HEK293 (cell line): Measurements from ENCODE around the gene GRM5.

ENCODE experiments used
- ATF2 ChIP-seq: fragments of 450-650 bp; formaldehyde crosslinking; IDR thresholded peaks from 2 replicates; pipeline ENCODE4 v1.5.1; 2016; ENCODE audit warnings: missing biosample characterization, missing genetic modification characterization, low read depth
- KLF10 ChIP-seq: fragments of 450-650 bp; IDR thresholded peaks from 2 replicates; pipeline ENCODE4 v1.5.1; 2018; ENCODE audit warnings: missing biosample characterization, mild to moderate bottlenecking, missing genetic modification characterization
- KLF16 ChIP-seq: fragments of 450-650 bp; formaldehyde crosslinking; IDR thresholded peaks from 2 replicates; pipeline ENCODE4 v1.5.1; 2017; ENCODE audit warnings: missing biosample characterization, missing genetic modification characterization
- MYNN ChIP-seq: fragments of 450-650 bp; formaldehyde crosslinking; IDR thresholded peaks from 2 replicates; pipeline ENCODE4 v1.5.1; 2016; ENCODE audit warnings: missing biosample characterization, missing genetic modification characterization, borderline replicate concordance
- SCRT2 ChIP-seq: fragments of 450-650 bp; formaldehyde crosslinking; IDR thresholded peaks from 2 replicates; pipeline ENCODE4 v1.5.1; 2016; ENCODE audit warnings: missing biosample characterization, missing genetic modification characterization
- ZNF24 ChIP-seq: fragments of 450-650 bp; formaldehyde crosslinking; IDR thresholded peaks from 2 replicates; pipeline ENCODE4 v1.5.1; 2016; ENCODE audit warnings: missing biosample characterization, missing genetic modification characterization
- ZNF274 ChIP-seq, 2 experiments: fragments of 200-500 bp in 1 of 2; fragments of 450-650 bp in 1 of 2; sonication (Bioruptor generic) in 1 of 2; formaldehyde crosslinking in 1 of 2; IDR thresholded peaks; 2 replicates each; pipeline versions ENCODE4 v1.5.1 to v1.6.1; 2014 to 2016; ENCODE audit warnings: borderline replicate concordance in 1 of 2, inconsistent platforms in 1 of 2, low read length in 1 of 2, missing biosample characterization in 1 of 2, missing genetic modification characterization in 1 of 2
- ZSCAN30 ChIP-seq: fragments of 450-650 bp; IDR thresholded peaks from 2 replicates; pipeline ENCODE4 v1.5.1; 2018; ENCODE audit warnings: missing biosample characterization, mild to moderate bottlenecking, missing genetic modification characterization, moderate library complexity
- TF ChIP-seq, protein P1 (sequence below): fragments of 450-650 bp; formaldehyde crosslinking; IDR thresholded peaks from 2 replicates; pipeline ENCODE4 v1.5.1; 2016; ENCODE audit warnings: missing biosample characterization, missing genetic modification characterization

GRCh38 chr11:88683024-88683423 lies 382.8 kb downstream of the GRM5 start:
- TF ChIP-seq KLF10 (tag by site-specific recombination) (no peak), ATF2 (tag by site-specific recombination) (no peak), ZNF274 (IDR thresholded peaks at IDR 0.05; ENCODE audit: low read length) (no peak), ZNF274 (tag by site-specific recombination; IDR thresholded peaks at IDR 0.05; ENCODE audit: borderline replicate concordance) (no peak), MYNN (tag by site-specific recombination) (no peak), ZNF24 (tag by site-specific recombination) (no peak), SCRT2 (tag by site-specific recombination) (no peak), KLF16 (no peak), ZSCAN30 (no peak)
- TF ChIP-seq, protein P1, sequence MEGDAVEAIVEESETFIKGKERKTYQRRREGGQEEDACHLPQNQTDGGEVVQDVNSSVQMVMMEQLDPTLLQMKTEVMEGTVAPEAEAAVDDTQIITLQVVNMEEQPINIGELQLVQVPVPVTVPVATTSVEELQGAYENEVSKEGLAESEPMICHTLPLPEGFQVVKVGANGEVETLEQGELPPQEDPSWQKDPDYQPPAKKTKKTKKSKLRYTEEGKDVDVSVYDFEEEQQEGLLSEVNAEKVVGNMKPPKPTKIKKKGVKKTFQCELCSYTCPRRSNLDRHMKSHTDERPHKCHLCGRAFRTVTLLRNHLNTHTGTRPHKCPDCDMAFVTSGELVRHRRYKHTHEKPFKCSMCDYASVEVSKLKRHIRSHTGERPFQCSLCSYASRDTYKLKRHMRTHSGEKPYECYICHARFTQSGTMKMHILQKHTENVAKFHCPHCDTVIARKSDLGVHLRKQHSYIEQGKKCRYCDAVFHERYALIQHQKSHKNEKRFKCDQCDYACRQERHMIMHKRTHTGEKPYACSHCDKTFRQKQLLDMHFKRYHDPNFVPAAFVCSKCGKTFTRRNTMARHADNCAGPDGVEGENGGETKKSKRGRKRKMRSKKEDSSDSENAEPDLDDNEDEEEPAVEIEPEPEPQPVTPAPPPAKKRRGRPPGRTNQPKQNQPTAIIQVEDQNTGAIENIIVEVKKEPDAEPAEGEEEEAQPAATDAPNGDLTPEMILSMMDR, result no peak
